K562 (cell line): ENCODE results near the gene UBR1. TPM values are rescaled to one million over a fixed set of nuclear protein-coding genes. Genes with fewer than 3 reads are reported as not detected.

Experiments
- E4F1 ChIP-seq: fragments of 250-450 bp; sonication (Bioruptor Pico); IDR thresholded peaks from 2 replicates; pipeline ENCODE4 v1.5.0; 2021; ENCODE audit warnings: mild to moderate bottlenecking, borderline replicate concordance
- ELF1 ChIP-seq: fragments of 200-800 bp; sonication (Bioruptor generic); IDR thresholded peaks from 2 replicates; pipeline ENCODE4 v1.6.1; 2016; ENCODE audit warnings: missing genetic modification characterization, missing compliant biosample characterization
- HDGF ChIP-seq: fragments of 450-650 bp; IDR thresholded peaks from 2 replicates; pipeline ENCODE4 v1.6.1; 2016
- KAT2B ChIP-seq: IDR thresholded peaks from one replicate; pipeline ENCODE4 v1.6.1; 2012; ENCODE audit warnings: low read depth, mild to moderate bottlenecking, control low read depth, inconsistent platforms, low read length, moderate library complexity
- MIER1 ChIP-seq: fragments of 450-650 bp; IDR thresholded peaks from 2 replicates; pipeline ENCODE4 v1.6.1; 2016; ENCODE audit warnings: antibody characterized with exemption, mild to moderate bottlenecking, low read depth
- PATZ1 ChIP-seq: fragments of 250-450 bp; sonication (Bioruptor Pico); IDR thresholded peaks from 2 replicates; pipeline ENCODE4 v1.5.0; 2020; ENCODE audit warnings: mild to moderate bottlenecking, borderline replicate concordance
- PHB2 ChIP-seq: fragments of 450-650 bp; IDR thresholded peaks from 2 replicates; pipeline ENCODE4 v1.6.1; 2017; ENCODE audit warnings: low read depth
- POLR2G ChIP-seq: fragments of 200-400 bp; formaldehyde crosslinking; IDR thresholded peaks from 2 replicates; pipeline ENCODE4 v1.6.1; 2017; ENCODE audit warnings: low read depth, mild to moderate bottlenecking, antibody characterized with exemption, low read length, moderate library complexity
- PPARD ChIP-seq: fragments of 250-450 bp; sonication (Bioruptor Pico); IDR thresholded peaks from 2 replicates; pipeline ENCODE4 v1.8.0; 2022; ENCODE audit warnings: inconsistent platforms, mild to moderate bottlenecking, moderate library complexity
- PRDM10 ChIP-seq: fragments of 450-650 bp; IDR thresholded peaks from 2 replicates; pipeline ENCODE4 v1.6.1; 2018; ENCODE audit not compliant: partially characterized antibody
- RAD21 ChIP-seq, 2 experiments: fragments of 250-450 bp in 1 of 2; fragments of 450-650 bp in 1 of 2; sonication (Bioruptor Pico) in 1 of 2; formaldehyde crosslinking in 1 of 2; IDR thresholded peaks in 1 of 2; conservative IDR thresholded peaks in 1 of 2; 2 replicates each; pipeline versions ENCODE4 v1.4.0 to v1.8.0; 2020 to 2022; ENCODE audit warnings: mild to moderate bottlenecking in 2 of 2, moderate library complexity in 1 of 2
- RFX5 ChIP-seq: IDR thresholded peaks from 2 replicates; pipeline ENCODE4 v1.6.1; 2011; ENCODE audit warnings: low read depth, mild to moderate bottlenecking, improper control_type of control experiment, low read length
- SREBF2 ChIP-seq: sonication (generic); formaldehyde crosslinking; IDR thresholded peaks from 2 replicates; pipeline ENCODE4 v1.4.0; 2020; ENCODE audit warnings: mild to moderate bottlenecking, missing genetic modification reagents
- TCF7 ChIP-seq: sonication (generic); IDR thresholded peaks from 2 replicates; pipeline ENCODE4 v1.6.1; 2016; ENCODE audit warnings: antibody characterized with exemption, borderline replicate concordance
- TEAD1 ChIP-seq, 2 experiments: fragments of 450-650 bp in 1 of 2; sonication (generic) in 1 of 2; formaldehyde crosslinking; IDR thresholded peaks; 2 replicates each; pipeline versions ENCODE4 v1.4.0 to v1.8.0; 2020 to 2022; ENCODE audit warnings: mild to moderate bottlenecking in 2 of 2, missing genetic modification reagents in 1 of 2
- U2AF2 ChIP-seq: fragments of 200-400 bp; formaldehyde crosslinking; optimal IDR thresholded peaks from 2 replicates; pipeline ENCODE3; 2017; ENCODE audit warnings: low read depth, mild to moderate bottlenecking, low read length
- ZFP91 ChIP-seq: sonication (generic); formaldehyde crosslinking; IDR thresholded peaks from 2 replicates; pipeline ENCODE4 v1.8.0; 2022; ENCODE audit warnings: mild to moderate bottlenecking, missing genetic modification reagents
- ZNF133 ChIP-seq: fragments of 250-450 bp; sonication (Bioruptor Pico); IDR thresholded peaks from 2 replicates; pipeline ENCODE4 v1.4.0; 2020; ENCODE audit warnings: mild to moderate bottlenecking
- ZNF668 ChIP-seq: fragments of 250-450 bp; sonication (Bioruptor Pico); IDR thresholded peaks from 2 replicates; pipeline ENCODE4 v1.8.0; 2022; ENCODE audit warnings: mild to moderate bottlenecking, inconsistent platforms
- polyA plus RNA-seq, 8 experiments: library from polyadenylated mRNA; depleted of rRNA in 4 of 8; stranded (reverse) in 5 of 8; unstranded in 3 of 8; fragments of >200 nt; fragmentation: Nextera tagmentation in 2 of 8; fragmentation: Illumina TruSeq in 1 of 8; extraction: Ambion mirVana in 2 of 8; extraction: Trizol in 1 of 8; gene quantifications; 2 replicates each; pipeline versions ENCODE4 v1.2.1 to v1.2.3, GENCODE V29; 2011 to 2014; ENCODE audit warnings: inconsistent platforms in 1 of 8, missing spikeins in 1 of 8
- total RNA-seq, 7 experiments: library from RNA; depleted of rRNA in 6 of 7; stranded (reverse); fragments of >200 nt in 6 of 7; fragmentation: Illumina TruSeq in 2 of 7; extraction: Trizol in 2 of 7; gene quantifications; 2 replicates each; pipeline versions ENCODE4 v1.2.1 to v1.2.3, GENCODE V29; 2011 to 2021; ENCODE audit warnings: low replicate concordance in 1 of 7

UBR1 gene
- total and polyA plus RNA-seq, 9 of the 15 experiments (the other 6 are each of a cell fraction or from before 2014, with no cell fraction given), result 5.8 to 30.7 (median 15.3) TPM

- TF ChIP-seq E4F1 (no peak), PPARD (CRISPR knock-in tag) (no peak), ZFP91 (no peak), PRDM10 (no peak), RAD21 (CRISPR knock-in tag; conservative IDR thresholded peaks at IDR 0.05 in 1 of 2, IDR thresholded peaks at IDR 0.05 in 1 of 2) (no peak), PATZ1 (CRISPR knock-in tag) (no peak), ELF1 (tag) (no peak), ZNF133 (CRISPR knock-in tag) (no peak), KAT2B (no peak), POLR2G (no peak), PHB2 (no peak), RFX5 (no peak), U2AF2 (no peak), HDGF (no peak), TCF7 (no peak), MIER1 (no peak), ZNF668 (CRISPR knock-in tag) (no peak), SREBF2 (CRISPR knock-in tag) (no peak), TEAD1 (CRISPR knock-in tag; IDR thresholded peaks at IDR 0.05) (no peak)
Observed at GRCh38 chr15:43094416-43095030, 11.3 kb downstream of the UBR1 start (continued).
